Liver (tissue), 3 donors: ENCODE data around the gene DIAPH3.

Experiments used
- ATF3 ChIP-seq: IDR thresholded peaks from 2 replicates; pipeline ENCODE4 v1.6.1; 2016; ENCODE audit warnings: antibody characterized with exemption
- CTCF ChIP-seq: fragments of 150-350 bp; IDR thresholded peaks from 2 replicates; pipeline ENCODE4 v1.5.1; 2017; ENCODE audit warnings: improper control_type of control experiment, low read depth, low read length; ENCODE audit not compliant: missing input control
- FOXA2 ChIP-seq: IDR thresholded peaks from 2 replicates; pipeline ENCODE4 v1.6.1; 2016; ENCODE audit warnings: antibody characterized with exemption
- MAX ChIP-seq: IDR thresholded peaks from 2 replicates; pipeline ENCODE4 v1.6.1; 2016; ENCODE audit warnings: antibody characterized with exemption
- RAD21 ChIP-seq, 2 donors: IDR thresholded peaks; 2 replicates each; pipeline ENCODE4 v1.6.1; 2016; ENCODE audit warnings: antibody characterized with exemption in 2 of 2, mild to moderate bottlenecking in 2 of 2
- REST ChIP-seq: IDR thresholded peaks from 2 replicates; pipeline ENCODE4 v1.6.1; 2016; ENCODE audit warnings: antibody characterized with exemption, mild to moderate bottlenecking
- SP1 ChIP-seq: IDR thresholded peaks from 2 replicates; pipeline ENCODE4 v1.6.1; 2018; ENCODE audit warnings: antibody characterized with exemption, mild to moderate bottlenecking
- TAF1 ChIP-seq: conservative IDR thresholded peaks from 2 replicates; pipeline ENCODE4 v1.6.1; 2016; ENCODE audit warnings: antibody characterized with exemption, mild to moderate bottlenecking
- donor health status: healthy.
- donor health status: healthy.

- no peak for TF ChIP-seq CTCF
- TF ChIP-seq MAX: no peak
- TF ChIP-seq TAF1: no peak
- no peak for TF ChIP-seq REST
- no peak for TF ChIP-seq SP1
- TF ChIP-seq ATF3: no peak
- TF ChIP-seq RAD21 (IDR thresholded peaks at IDR 0.05): no peak
- no peak for TF ChIP-seq FOXA2
Observed at GRCh38 chr13:59951011-59951410, 212.7 kb downstream of the DIAPH3 start.
